Head of caudate nucleus (tissue), 42 donors: ENCODE measurements around the gene PCGF1.
"Not testable (repeated sequence)": the region's sequence is repeated elsewhere in the genome, so short reads cannot be mapped to it uniquely, and the experiment has no call there.

Source experiments
- DNase-seq, 42 donors: peaks; one replicate each; pipeline versions ENCODE4 v3.0.0 to v3.0.0-alpha.2; 2020 to 2021; ENCODE audit warnings: mixed read lengths in 7 of 42
- intact Hi-C: fragments of 100-400 bp; cut with DNase I; formaldehyde crosslinking; loops from one replicate; pipeline ENCODE4 v1.15.0; 2022

The PCGF1 gene

GRCh38 chr2:74461187-74462053 is 46.1 kb downstream of the PCGF1 start:
- intact Hi-C loops = no loop called here
- DNase-seq = no peak

GRCh38 chr2:74460187-74460586 is 47.3 kb downstream of the PCGF1 start:
- intact Hi-C loops, DNase-seq: not testable (repeated sequence)

- DNase-seq, intact Hi-C loops: not testable (repeated sequence)
Measured at GRCh38 chr2:74459503-74460118, 47.9 kb downstream of the PCGF1 start.

GRCh38 chr2:74458938-74459363 is 48.5 kb downstream of the PCGF1 start:
- intact Hi-C loops = no loop called here
- no peak for DNase-seq

GRCh38 chr2:74458132-74458937 is 49.2 kb downstream of the PCGF1 start, which contains the start of gene WBP1:
Gene WBP1 (plus strand): TSS chr2:74458438. CDS start chr2:74458603, 165 bp downstream.
- peak; percentile 98 to 100 (median 100) for DNase-seq
- intact Hi-C loops = no loop called here

- intact Hi-C loops = no loop called here
- peak in 33 of 42 donors; percentile 24 to 87 (median 69) for DNase-seq
Measured at GRCh38 chr2:74457549-74458131, 49.9 kb downstream of the PCGF1 start.

GRCh38 chr2:74457129-74457548 is 50.4 kb downstream of the PCGF1 start:
- peak in 10 of 42 donors; percentile 55 to 81 (median 74) for DNase-seq
- intact Hi-C loops = no loop called here
